Measurements from ENCODE around the gene HID1.
"Not testable (repeated sequence)": the region's sequence is repeated elsewhere in the genome, so short reads cannot be mapped to it uniquely, and the experiment has no call there.

Gene HID1

DNA sequence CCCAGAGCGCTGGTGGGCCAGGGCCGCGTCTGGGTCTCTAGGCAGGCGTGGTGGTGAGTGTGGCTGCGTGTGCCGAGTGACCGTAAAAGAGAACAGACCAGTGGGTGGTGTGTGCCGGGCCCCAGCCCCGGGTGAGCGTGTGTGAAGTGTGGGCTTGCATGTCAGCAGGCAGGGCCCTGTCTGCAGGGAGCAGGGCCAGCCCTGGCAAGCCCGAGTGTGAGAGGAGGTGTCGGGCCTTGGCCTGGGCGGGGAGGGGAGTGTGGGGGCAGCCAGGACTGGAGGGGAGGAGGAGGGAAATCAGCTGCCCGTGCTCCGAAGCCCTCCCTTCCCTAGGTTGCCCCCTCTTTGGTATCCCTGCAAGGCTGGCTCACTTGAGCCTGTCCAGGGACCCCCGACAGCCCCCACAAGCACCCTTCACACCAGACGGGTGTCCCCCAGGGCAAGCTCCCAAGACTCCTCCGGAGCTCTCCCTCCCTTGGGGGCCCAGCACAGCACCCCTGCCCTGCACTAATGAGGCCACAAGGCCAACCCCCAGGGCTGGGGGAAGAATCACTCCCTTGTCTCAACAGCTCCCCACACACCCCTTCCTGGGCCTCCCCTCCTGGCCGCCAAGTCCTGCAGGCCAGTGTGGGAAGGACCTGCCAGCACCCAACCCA lies 51.4 kb downstream of the HID1 start:
- no peak for DNase-seq

DNA sequence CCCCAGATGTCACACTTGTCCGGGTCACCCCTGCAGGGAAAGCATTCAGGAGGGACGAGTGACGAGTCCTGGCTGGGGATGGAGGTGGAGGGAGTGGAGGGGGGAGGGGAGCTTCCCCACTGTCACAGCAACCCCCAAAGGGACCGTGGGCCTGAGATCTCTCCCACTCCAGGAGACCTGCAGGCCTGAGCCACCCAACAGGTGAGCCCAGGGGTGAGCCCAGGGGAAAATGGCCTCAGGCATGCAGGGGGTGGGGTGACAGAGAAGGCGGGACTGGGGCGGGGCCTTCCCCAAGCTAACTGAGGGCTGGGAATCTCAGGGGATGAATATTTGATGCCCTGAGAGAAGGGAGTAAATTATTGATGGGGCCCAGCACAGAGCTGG lies 51.9 kb downstream of the HID1 start:
- no peak for DNase-seq

DNA sequence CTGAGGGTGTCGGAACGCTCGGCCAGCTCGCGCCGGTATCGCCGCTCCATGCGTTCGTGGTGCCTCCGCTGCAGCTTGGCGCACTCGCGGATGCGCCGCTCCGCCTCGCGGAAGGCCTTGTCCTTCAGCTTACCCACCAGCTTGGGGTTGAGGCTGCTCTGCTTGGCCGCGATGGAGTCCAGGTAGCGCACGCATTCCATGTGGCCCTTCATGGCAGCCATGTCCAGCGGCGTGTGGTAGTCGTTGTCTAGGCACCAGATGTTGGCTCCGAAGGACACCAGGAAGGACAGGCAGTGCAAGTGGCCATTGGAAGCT lies 52.3 kb downstream of the HID1 start:
- DNase-seq, result no peak

DNA sequence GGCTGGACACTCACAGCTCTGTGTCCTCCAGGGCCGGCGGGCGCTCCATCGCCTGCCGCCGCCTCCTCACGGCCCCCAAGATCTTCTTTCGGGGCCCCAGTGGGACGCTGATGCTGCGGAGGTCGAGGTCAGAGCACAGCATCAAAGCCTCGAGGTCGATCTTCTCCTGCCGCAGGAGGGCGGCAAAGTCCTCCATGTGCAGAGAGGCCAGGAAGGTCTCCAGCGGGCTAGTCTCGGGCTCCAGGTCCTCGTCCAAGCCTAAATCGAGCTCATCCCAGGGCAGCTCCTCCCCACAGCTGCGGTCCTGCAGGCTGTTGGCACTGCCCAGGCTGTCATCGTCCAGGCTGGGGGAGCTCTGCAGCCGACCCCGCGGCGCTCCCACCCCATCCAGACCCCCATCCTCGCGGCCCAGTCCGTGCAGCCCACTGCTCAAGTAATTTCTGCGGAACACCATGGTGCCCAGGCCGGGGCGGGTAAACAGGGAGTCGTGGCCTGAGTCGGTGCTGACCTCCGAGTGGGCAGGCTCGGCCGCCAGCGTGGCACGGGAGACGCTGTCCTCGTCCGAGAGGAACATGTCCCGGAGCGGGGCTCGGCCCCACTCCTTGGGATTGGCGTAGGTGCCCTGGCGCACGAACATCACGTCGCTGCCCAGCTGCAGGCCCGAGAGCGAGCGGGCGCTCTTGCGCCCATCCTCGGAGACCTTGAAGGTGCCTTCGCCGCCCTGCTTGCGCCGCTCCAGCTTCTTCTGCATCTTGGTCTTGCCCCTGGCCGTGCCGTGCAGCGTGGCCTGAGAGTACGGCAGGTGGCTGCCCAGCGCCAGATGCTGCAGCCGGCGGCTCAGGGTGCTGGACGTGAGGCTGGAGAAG lies 52.9 kb downstream of the HID1 start:
- DNase-seq, result no peak

DNA sequence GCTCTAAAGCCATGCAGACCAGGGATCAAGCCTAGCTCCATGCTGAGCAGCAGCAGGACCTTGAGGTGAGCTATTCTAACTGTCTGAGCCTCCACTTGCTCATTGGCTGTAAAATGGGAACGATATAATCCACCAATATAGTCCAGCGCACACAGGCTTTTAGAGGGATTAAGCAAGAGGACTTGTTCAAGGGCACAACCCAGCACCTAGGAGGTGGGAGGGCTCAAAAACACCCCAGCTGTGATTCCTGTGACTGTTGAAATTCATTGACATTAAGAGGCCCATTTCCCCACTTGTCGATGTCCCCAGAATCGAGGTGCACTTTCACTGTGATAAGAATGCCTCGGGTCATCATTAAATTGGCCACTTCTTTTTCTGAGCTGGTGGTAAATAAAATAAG lies 53.7 kb downstream of the HID1 start:
- no peak for DNase-seq

DNA sequence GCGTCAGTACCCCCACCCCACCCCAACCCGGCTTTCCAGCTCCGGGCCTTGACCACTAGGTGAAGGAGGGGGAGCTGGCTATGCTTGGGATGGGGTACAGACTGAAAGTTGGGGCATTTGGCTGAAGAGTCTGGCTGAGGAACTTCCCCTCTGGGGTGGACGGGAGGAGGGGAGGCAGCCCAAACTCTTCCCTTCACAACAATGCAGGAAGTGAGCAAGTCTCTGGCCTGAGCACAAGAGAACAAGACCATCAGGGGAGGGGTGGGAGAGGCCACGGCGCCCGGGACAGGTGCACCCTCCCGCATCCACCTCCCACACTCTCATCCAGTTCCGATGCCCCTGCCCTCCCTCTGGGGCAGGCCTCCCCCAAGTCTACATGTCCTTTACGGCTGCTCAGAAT lies 55.1 kb downstream of the HID1 start:
- no peak for DNase-seq

DNA sequence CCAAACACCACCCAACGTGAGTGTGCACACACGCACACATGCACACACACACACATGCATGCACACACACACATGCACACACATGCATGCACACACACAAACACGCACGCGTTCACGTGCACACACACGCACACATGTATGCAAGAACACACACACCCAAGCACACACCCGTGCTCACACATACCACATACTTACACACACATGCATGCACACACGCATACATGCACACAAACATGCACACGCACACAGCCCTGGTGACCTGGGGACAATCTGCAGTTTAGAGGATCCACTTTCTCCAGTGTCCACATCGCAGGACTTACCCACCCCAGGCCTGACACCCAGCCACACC lies 55.7 kb downstream of the HID1 start:
- no peak for DNase-seq

DNA sequence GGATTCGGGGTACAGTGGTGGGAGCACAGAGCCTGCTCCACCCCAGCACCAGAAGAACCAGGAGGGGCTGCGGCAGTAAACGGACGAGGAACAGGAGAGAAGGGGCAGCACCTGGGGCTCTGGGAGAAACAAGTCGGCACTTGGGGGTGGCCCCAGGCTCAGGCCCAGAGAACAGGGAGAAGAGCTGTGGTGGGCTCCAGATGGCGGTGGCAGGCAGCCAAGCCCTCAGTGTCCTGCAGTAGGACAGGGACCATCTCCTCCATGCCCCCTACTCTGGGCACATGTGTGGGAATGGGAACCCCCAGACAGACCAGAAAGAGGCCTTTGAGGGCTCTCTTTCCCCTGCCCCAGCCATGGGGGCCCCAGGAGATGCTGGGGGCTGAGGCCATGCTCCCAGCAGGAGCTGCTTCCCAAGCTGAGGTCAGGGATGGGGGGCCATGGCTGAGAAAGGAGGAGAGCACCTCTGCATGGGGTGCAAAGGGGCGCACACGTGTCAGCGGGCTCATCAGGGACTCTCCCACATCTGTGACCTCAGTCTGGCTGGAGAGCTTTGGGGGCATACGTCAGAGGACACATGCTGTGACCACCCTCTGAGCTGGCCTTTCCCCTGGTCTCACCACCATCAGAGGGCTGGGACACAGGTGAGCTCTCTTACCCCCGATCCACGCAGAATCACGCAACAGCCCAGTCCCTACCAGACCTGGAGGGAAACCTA lies 56.3 kb downstream of the HID1 start:
- DNase-seq, result no peak

DNA sequence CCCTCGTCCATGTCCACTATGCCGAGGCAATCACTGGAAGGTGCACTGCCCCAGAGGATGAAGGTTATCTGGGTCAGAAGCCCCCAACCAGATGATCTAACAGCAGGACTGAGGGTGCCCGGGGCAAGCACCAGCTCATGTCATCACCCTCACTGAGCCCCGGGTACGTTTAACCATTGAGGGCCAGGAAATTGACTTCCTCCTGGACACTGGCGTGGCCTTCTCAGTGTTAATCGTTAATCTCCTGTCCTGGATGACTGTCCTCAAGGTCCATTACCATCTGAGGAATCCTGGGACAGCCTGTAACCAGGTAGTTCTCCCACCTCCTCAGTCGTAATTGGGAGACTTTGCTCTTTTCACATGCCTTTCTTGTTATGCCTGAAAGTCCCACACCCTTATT lies 61.1 kb downstream of the HID1 start:
- not testable (repeated sequence) for DNase-seq

DNA sequence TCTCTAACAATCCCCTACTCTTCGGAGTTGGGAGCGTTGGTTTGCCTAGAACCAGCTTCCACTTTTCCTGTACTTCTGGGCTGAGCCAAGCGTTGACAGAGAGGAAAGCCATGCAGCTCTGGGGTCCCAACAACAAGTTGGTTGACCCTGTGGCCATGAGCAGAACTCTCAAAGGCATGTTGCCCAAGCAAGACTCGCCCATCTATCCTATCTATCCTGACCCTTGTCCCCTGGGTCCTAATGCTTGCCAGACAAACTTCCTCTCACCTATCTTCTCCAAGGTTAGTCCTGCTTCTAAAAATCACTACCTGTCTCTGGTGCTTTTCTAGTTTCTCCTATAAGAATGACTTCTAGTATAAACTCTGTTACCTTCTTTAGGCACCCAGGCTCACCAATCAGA lies 63.5 kb downstream of the HID1 start:
- not testable (repeated sequence) for DNase-seq

DNA sequence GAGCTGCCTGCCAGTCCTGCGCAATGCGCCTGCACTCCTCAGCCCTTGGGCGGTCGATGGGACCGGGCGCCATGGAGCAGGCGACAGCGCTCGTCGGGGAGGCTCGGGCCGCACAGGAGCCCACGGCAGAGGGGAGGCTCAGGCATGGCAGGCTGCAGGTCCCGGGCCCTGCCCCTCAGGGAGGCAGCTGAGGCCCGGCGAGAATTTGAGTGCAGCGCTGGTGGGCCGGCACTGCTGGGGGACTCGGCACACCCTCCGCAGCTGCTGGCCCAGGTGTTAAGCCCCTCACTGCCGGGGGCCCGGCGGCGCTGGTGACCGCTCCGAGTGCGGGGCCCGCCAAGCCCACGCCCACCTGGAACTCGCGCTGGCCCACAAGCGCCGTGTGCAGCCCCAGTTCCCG lies 65.5 kb downstream of the HID1 start:
- no peak for DNase-seq

DNA sequence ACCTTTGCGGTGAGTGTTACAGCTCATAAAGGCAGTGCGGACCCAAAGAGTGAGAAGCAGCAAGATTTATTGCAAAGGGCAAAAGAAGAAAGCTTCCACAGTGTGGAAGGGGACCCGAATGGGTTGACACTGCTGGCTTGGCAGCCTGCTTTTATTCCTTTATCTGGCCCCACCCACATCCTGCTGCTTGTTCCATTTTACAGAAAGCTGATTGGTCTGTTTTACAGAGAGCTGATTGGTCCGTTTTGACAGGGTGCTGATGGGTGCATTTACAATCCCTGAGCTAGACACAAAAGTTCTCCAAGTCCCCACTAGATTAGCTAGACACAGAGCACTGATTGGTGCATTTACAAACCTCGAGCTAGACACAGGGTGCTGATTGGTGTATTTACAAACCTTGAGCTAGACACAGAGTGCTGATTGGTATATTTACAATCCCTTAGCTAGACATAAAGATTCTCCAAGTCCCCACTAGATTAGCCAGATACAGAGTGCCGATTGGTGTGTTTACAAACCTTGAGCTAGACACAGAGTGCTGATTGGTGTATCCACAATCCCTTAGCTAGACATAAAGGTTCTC lies 66.3 kb downstream of the HID1 start:
- peak; percentile 8 for DNase-seq

DNA sequence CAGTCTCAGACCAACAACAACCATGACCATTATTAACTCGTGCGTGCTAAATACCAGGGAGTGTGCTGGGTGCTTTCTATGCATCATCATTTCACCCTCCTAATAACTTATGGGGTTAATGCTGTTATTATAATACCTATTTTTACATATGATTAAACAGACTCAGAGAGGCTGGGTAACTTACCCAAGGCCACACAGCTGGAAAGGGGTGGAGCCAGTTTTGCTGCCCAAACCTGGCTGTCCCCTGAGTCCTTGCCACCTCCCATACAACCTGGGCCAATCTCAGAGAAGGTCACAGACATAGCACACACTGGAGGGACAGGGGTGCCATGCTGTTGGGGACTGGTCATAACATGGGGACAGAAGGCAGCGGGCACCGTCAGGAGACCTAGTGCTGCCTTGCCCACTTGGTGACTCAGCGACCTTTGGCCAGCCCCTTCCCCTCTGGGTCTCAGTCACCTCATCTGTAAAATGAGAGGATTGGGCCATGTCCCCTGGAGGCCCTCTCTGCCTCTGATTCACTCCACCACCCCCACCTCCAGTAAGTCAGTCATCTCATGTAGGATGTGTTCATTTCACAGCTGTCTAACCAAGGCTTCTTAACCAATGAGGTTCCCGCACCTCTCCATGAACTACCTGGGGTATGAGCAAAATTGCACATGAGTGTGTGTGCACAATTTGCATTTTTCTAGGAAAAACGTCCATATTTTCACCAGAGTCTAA lies 67.7 kb downstream of the HID1 start:
- DNase-seq, result no peak

DNA sequence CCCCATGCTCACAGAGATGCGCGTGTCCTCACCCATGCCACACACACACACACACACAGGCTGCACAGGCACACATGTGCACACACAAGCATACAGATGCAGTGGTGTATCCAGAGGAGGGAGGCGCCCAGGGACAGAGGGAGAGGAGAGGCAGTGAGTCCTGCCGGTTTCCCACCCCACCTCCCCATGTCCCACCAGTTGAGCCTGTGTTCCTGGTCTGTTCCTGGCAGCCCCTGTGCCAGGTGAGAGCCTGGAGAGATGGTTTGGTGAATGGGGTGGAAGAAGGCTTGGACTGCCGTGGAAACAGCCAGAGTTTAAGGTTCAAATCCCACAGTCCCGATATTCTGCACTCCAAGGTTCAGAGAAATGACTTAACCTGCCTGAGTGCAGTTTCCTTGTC lies 68.9 kb downstream of the HID1 start:
- no peak for DNase-seq

DNA sequence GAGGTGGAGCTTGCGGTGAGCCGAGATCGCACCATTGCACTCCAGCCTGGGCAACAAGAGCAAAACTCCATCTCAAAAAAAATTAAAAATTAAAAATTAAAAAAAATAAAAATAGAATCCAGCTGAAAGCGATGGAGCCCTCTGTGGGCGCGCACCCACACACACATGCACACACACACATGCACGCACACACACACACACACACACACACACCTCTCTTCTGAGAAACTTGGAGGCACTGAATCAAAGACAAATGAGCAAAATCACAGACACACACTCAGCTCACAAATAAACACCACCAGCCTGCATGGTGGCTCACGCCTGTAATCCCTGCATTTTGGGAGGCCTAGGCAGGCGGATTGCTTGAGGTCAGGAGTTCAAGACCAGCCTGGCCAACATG lies 69.5 kb downstream of the HID1 start:
- DNase-seq, result no peak

DNA sequence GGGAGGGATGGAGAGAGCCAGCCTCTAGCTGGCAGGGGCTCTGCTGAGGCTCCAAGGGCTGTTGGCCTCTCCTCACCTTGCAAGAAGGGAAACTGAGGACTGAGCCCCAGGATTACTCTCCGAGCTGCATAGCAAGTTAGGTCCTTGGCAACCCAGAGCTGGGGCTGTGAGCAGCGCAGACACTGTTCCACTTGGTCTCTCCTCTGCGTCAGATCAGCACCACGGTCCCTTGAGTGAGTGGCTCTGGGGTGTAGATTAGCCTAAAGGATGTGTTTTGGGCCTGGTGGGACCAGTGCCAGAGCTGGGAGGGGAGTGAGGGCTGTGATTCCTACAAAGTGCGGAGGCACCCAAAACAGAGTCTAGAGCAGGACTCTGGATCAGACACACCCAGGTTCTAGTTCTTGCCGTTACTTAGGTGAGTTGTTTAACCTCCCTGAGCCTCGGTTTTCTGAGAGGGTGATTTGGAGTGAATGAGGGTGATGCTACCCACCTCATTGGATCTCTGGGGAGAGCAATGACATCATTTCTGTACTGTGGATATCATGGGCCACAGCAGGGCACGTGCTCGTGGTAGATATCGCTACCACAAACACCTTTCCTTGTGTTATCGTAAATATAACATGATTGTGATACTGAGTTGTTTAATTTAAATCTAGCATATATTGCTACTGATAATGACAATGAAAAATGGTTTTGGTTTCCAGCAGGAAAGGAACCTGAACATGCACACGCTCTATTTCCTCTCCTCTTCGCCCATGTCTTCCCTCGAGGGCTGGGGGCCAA lies 71.0 kb downstream of the HID1 start:
- DNase-seq, result no peak
